Tibial nerve (tissue), 4 donors: ENCODE data around the gene AHRR. TPM values are rescaled to one million over a fixed set of nuclear protein-coding genes. Genes with fewer than 3 reads are reported as not detected.

Experiments used
- DNase-seq, 2 donors: peaks; one replicate each; pipeline ENCODE4 v3.0.0-alpha.2; 2019; ENCODE audit warnings: low spot score in 2 of 2
- H3K27ac ChIP-seq, 4 donors: fragments of 200-600 bp; sonication (generic) in 3 of 4; one replicate each; pipeline ENCODE4 v1.5.1; 2017 to 2019; ENCODE audit warnings: mild to moderate bottlenecking in 1 of 4
- H3K27me3 ChIP-seq, 2 donors: fragments of 200-600 bp; sonication (generic) in 1 of 2; one replicate each; pipeline versions ENCODE4 v1.5.1 to v1.6.0; 2017 to 2019
- H3K36me3 ChIP-seq, 3 donors: fragments of 200-600 bp; sonication (generic); one replicate each; pipeline ENCODE4 v1.5.1; 2018 to 2019
- H3K4me1 ChIP-seq, 4 donors: fragments of 200-600 bp; sonication (generic) in 3 of 4; one replicate each; pipeline ENCODE4 v1.5.1; 2017 to 2019
- H3K4me3 ChIP-seq, 4 donors: fragments of 200-600 bp; sonication (generic) in 3 of 4; one replicate each; pipeline ENCODE4 v1.5.1; 2017 to 2019; ENCODE audit warnings: mild to moderate bottlenecking in 1 of 4, moderate library complexity in 1 of 4
- H3K9me3 ChIP-seq, 4 donors: fragments of 200-600 bp; sonication (generic) in 3 of 4; one replicate each; pipeline ENCODE4 v1.5.1; 2017 to 2019
- CTCF ChIP-seq, 5 experiments: fragments of 200-600 bp in 3 of 5; fragments of 450-650 bp in 2 of 5; sonication (generic) in 3 of 5; IDR thresholded peaks; one replicate each; pipeline ENCODE4 v1.5.1; 2016 to 2019; ENCODE audit warnings: antibody characterized with exemption in 5 of 5, mild to moderate bottlenecking in 3 of 5, moderate library complexity in 2 of 5
- EP300 ChIP-seq, 2 donors: sonication (generic); formaldehyde crosslinking; IDR thresholded peaks; one replicate each; pipeline ENCODE4 v1.6.1; 2017; ENCODE audit warnings: antibody characterized with exemption in 2 of 2, mild to moderate bottlenecking in 1 of 2
- POLR2A ChIP-seq, 2 donors: fragments of 450-650 bp; IDR thresholded peaks; one replicate each; pipeline ENCODE4 v1.6.1; 2017; ENCODE audit warnings: antibody characterized with exemption in 2 of 2, mild to moderate bottlenecking in 2 of 2, moderate library complexity in 2 of 2
- WGBS, 2 donors: methylation state at CpG; one replicate each; pipeline ENCODE4 v1.1.5; 2018; 5-methylcytosine and 5-hydroxymethylcytosine counted together
- total RNA-seq, 4 donors: library from RNA; depleted of rRNA; stranded (reverse); fragments of >200 nt; gene quantifications; one replicate each; pipeline ENCODE4 v1.1.0, GENCODE V29; 2016

The AHRR gene
- total RNA-seq, 4 donors from 2014 or later, result 1.0 to 4.8 (median 1.2) TPM; not detected in 1

GRCh38 chr5:364497-364896 is 43.0 kb downstream of the AHRR start:
- no peaks in the 10 kb centered on the region for H3K36me3 ChIP-seq
- H3K4me3 ChIP-seq, result no peak overlapping the region
- DNase-seq, result no peak
- H3K9me3 ChIP-seq, result peaks cover 0 to 45% (median 6%) of the 10 kb centered on the region in 4 donors
- no peaks in the 10 kb centered on the region for H3K27me3 ChIP-seq
- H3K27ac ChIP-seq, result no peak overlapping the region
- no peak for TF ChIP-seq CTCF (IDR thresholded peaks at IDR 0.05)
- no peak for TF ChIP-seq POLR2A (IDR thresholded peaks at IDR 0.05)
- no peak for TF ChIP-seq EP300 (IDR thresholded peaks at IDR 0.05)
- 36 to 95% methylated on average over 1 of the region's 1 CpG for WGBS, 2 donors
- H3K4me1 ChIP-seq, result peaks cover 0 to 7% (median 3%) of the 10 kb centered on the region in 4 donors

GRCh38 chr5:366541-367357 is 45.2 kb downstream of the AHRR start:
- Histone ChIP-seq H3K27ac (no peak overlapping the region), H3K36me3 (no peaks in the 10 kb centered on the region), H3K27me3 (no peaks in the 10 kb centered on the region), H3K4me3 (no peak overlapping the region), H3K9me3 (peaks cover 0 to 44% (median 6%) of the 10 kb centered on the region in 4 donors), H3K4me1 (peaks cover 0 to 7% (median 3%) of the 10 kb centered on the region in 4 donors)
- TF ChIP-seq EP300 (IDR thresholded peaks at IDR 0.05), result no peak
- TF ChIP-seq POLR2A (IDR thresholded peaks at IDR 0.05), result no peak
- TF ChIP-seq CTCF (IDR thresholded peaks at IDR 0.05), result no peak
- DNase-seq, result peak in 1 of 2 donors; percentile 3
- 87 to 90% methylated on average over 18 of the region's 18 CpGs for WGBS, 2 donors

GRCh38 chr5:367358-368130 is 46.0 kb downstream of the AHRR start:
- Histone ChIP-seq H3K9me3 (peaks cover 0 to 36% (median 6%) of the 10 kb centered on the region in 4 donors), H3K4me3 (no peak overlapping the region), H3K4me1 (peaks cover 0 to 7% (median 3%) of the 10 kb centered on the region in 4 donors), H3K27me3 (no peaks in the 10 kb centered on the region), H3K27ac (no peak overlapping the region), H3K36me3 (no peaks in the 10 kb centered on the region)
- WGBS, 2 donors, result 85% methylated on average over 22 of the region's 22 CpGs
- TF ChIP-seq CTCF (IDR thresholded peaks at IDR 0.05) (no peak), POLR2A (IDR thresholded peaks at IDR 0.05) (no peak), EP300 (IDR thresholded peaks at IDR 0.05) (no peak)
- peak in 1 of 2 donors; percentile 1 for DNase-seq

GRCh38 chr5:368183-369084 is 46.9 kb downstream of the AHRR start:
- Histone ChIP-seq H3K36me3 (no peaks in the 10 kb centered on the region), H3K4me1 (peaks cover 0 to 14% (median 5%) of the 10 kb centered on the region in 4 donors), H3K9me3 (peaks cover 0 to 33% (median 6%) of the 10 kb centered on the region in 4 donors), H3K27me3 (peaks cover 0 to 5% of the 10 kb centered on the region in 2 donors), H3K4me3 (no peak overlapping the region), H3K27ac (no peak overlapping the region)
- TF ChIP-seq CTCF (IDR thresholded peaks at IDR 0.05) (no peak), POLR2A (IDR thresholded peaks at IDR 0.05) (no peak), EP300 (IDR thresholded peaks at IDR 0.05) (no peak)
- 49% methylated on average over 26 of the region's 26 CpGs for WGBS, 2 donors
- peak in 1 of 2 donors; percentile 3 for DNase-seq
